Astrocyte (in vitro differentiated cells and primary cell): ENCODE measurements around the gene DXO. TPM values are rescaled to one million over a fixed set of nuclear protein-coding genes. Genes with fewer than 3 reads are reported as not detected.

Experiments
- DNase-seq: peaks from one replicate; pipeline ENCODE4 v3.0.0-alpha.2; 2010; ENCODE audit warnings: low read depth
- FAIRE-seq: peaks from 2 replicates; lab custom pipeline; 2011; peaks lifted over from hg19 to GRCh38; lab: Jason Lieb, UNC
- H2AFZ ChIP-seq: 2 replicates; pipeline ENCODE4 v1.6.0; 2012; ENCODE audit warnings: low read depth, low read length, inconsistent platforms
- H3K27ac ChIP-seq: 2 replicates; pipeline ENCODE4 v1.5.1; 2011; ENCODE audit warnings: low read depth, low read length, inconsistent platforms
- H3K27me3 ChIP-seq: 2 replicates; pipeline ENCODE4 v1.6.0; 2011; ENCODE audit warnings: low read length, inconsistent platforms; ENCODE audit not compliant: insufficient read depth
- H3K36me3 ChIP-seq: 2 replicates; pipeline ENCODE4 v1.5.1; 2011; ENCODE audit warnings: low read length, inconsistent platforms; ENCODE audit not compliant: insufficient read depth
- H3K4me1 ChIP-seq: 2 replicates; pipeline ENCODE4 v1.5.1; 2011; ENCODE audit warnings: low read length, inconsistent platforms; ENCODE audit not compliant: insufficient read depth
- H3K4me2 ChIP-seq: 2 replicates; pipeline ENCODE4 v1.6.0; 2012; ENCODE audit warnings: low read length, inconsistent platforms
- H3K4me3 ChIP-seq: 2 replicates; pipeline ENCODE4 v1.5.1; 2011; ENCODE audit warnings: low read depth, mild to moderate bottlenecking, low read length, inconsistent platforms; ENCODE audit not compliant: insufficient read depth
- H3K79me2 ChIP-seq: 2 replicates; pipeline ENCODE4 v1.6.0; 2012; ENCODE audit warnings: mild to moderate bottlenecking, low read length, inconsistent platforms; ENCODE audit not compliant: insufficient read depth
- H3K9ac ChIP-seq: 2 replicates; pipeline ENCODE4 v1.6.0; 2012; ENCODE audit warnings: mild to moderate bottlenecking, low read length, inconsistent platforms
- H3K9me3 ChIP-seq: 2 replicates; pipeline ENCODE4 v1.5.1; 2012; ENCODE audit warnings: low read depth, mild to moderate bottlenecking, low read length, inconsistent platforms; ENCODE audit not compliant: insufficient read depth
- H4K20me1 ChIP-seq: 2 replicates; pipeline ENCODE4 v1.6.0; 2012; ENCODE audit warnings: low read length, inconsistent platforms; ENCODE audit not compliant: insufficient read depth
- H3K27ac Mint-ChIP-seq: one replicate; pipeline ENCODE4 v1.8.0; 2021; ENCODE audit warnings: mild to moderate bottlenecking, mixed read lengths; ENCODE audit not compliant: unreplicated experiment
- H3K27me3 Mint-ChIP-seq: one replicate; pipeline ENCODE4 v1.8.0; 2021; ENCODE audit warnings: low read depth, mixed read lengths; ENCODE audit not compliant: unreplicated experiment
- H3K36me3 Mint-ChIP-seq: one replicate; pipeline ENCODE4 v1.8.0; 2021; ENCODE audit warnings: low read depth, mixed read lengths; ENCODE audit not compliant: unreplicated experiment
- H3K4me1 Mint-ChIP-seq: one replicate; pipeline ENCODE4 v1.8.0; 2021; ENCODE audit warnings: low read depth, mixed read lengths; ENCODE audit not compliant: unreplicated experiment
- H3K4me3 Mint-ChIP-seq: one replicate; pipeline ENCODE4 v1.8.0; 2021; ENCODE audit warnings: mild to moderate bottlenecking, moderate library complexity, mixed read lengths; ENCODE audit not compliant: unreplicated experiment
- H3K9me3 Mint-ChIP-seq: one replicate; pipeline ENCODE4 v1.8.0; 2021; ENCODE audit warnings: mild to moderate bottlenecking, mixed read lengths; ENCODE audit not compliant: unreplicated experiment
- CTCF ChIP-seq: IDR thresholded peaks from 2 replicates; pipeline ENCODE4 v1.5.1; 2011; ENCODE audit warnings: low read depth, mild to moderate bottlenecking, inconsistent platforms, low read length, moderate library complexity; ENCODE audit not compliant: insufficient read depth
- EZH2 ChIP-seq: IDR thresholded peaks from 2 replicates; pipeline ENCODE4 v1.6.1; 2012; ENCODE audit warnings: mild to moderate bottlenecking, low read length, inconsistent platforms; ENCODE audit not compliant: insufficient read depth
- total RNA-seq: library from RNA; stranded (reverse); gene quantifications from 2 replicates; pipeline ENCODE4 v1.2.1, GENCODE V29; 2021

DXO gene
- total RNA-seq, 1 donor from 2014 or later = 12.6 TPM

- H3K4me3 ChIP-seq = no peak overlapping the region
- H3K79me2 ChIP-seq = peaks cover 42% of the 10 kb centered on the region
- H3K9ac ChIP-seq = no peak overlapping the region
- H3K4me1 Mint-ChIP-seq = peaks cover 14% of the 10 kb centered on the region
- TF ChIP-seq CTCF (no peak), EZH2 (no peak)
- H3K36me3 Mint-ChIP-seq = peaks cover 22% of the 10 kb centered on the region
- no peaks in the 10 kb centered on the region for H3K9me3 Mint-ChIP-seq
- no peaks in the 10 kb centered on the region for H3K27me3 ChIP-seq
- no peak overlapping the region for H3K27ac ChIP-seq
- peaks cover 17% of the 10 kb centered on the region for H3K4me1 ChIP-seq
- H4K20me1 ChIP-seq = peaks cover 4% of the 10 kb centered on the region
- peaks cover 30% of the 10 kb centered on the region for H3K36me3 ChIP-seq
- H3K4me3 Mint-ChIP-seq = no peak overlapping the region
- FAIRE-seq = no peak
- H2AFZ ChIP-seq = no peak overlapping the region
- H3K27ac Mint-ChIP-seq = no peak overlapping the region
- no peak overlapping the region for H3K4me2 ChIP-seq
- H3K27me3 Mint-ChIP-seq = no peaks in the 10 kb centered on the region
- no peaks in the 10 kb centered on the region for H3K9me3 ChIP-seq
- no peak for DNase-seq
Observed at GRCh38 chr6:31956796-31957195, 15.1 kb downstream of the DXO start.

DNA sequence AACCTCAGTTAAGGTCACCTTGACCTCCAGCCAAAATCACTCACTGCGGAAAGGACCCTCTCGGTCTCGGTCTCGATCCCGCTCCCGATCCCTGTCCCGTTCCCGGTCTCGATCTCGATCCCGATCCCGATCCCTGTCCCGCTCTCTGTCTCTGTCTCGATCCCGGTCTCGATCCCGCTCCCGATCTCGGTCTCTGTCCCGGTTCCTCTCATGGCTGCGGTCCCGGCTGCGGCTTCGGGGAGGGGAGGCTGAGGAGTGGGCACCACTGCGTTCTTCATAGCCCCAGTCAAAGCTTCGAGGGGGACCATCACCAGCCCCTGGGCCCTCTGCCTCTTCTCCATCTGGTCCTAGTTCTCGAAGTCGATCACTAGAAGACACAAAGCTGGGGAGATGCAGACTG, 17.4 kb downstream of the DXO start:
- H3K27ac ChIP-seq = no peak overlapping the region
- peak overlapping the region; percentile 9 for H3K27ac Mint-ChIP-seq
- no peaks in the 10 kb centered on the region for H3K27me3 Mint-ChIP-seq
- peaks cover 29% of the 10 kb centered on the region for H3K79me2 ChIP-seq
- TF ChIP-seq EZH2 (no peak), CTCF (no peak)
- H3K36me3 Mint-ChIP-seq = peaks cover 24% of the 10 kb centered on the region
- no peak for FAIRE-seq
- H3K4me2 ChIP-seq = no peak overlapping the region
- H3K36me3 ChIP-seq = peaks cover 36% of the 10 kb centered on the region
- no peaks in the 10 kb centered on the region for H3K9me3 ChIP-seq
- H3K4me3 Mint-ChIP-seq = no peak overlapping the region
- no peak overlapping the region for H3K4me3 ChIP-seq
- H3K4me1 Mint-ChIP-seq = peaks cover 9% of the 10 kb centered on the region
- no peak overlapping the region for H2AFZ ChIP-seq
- peaks cover 4% of the 10 kb centered on the region for H4K20me1 ChIP-seq
- no peak overlapping the region for H3K9ac ChIP-seq
- DNase-seq = no peak
- peaks cover 12% of the 10 kb centered on the region for H3K4me1 ChIP-seq
- H3K27me3 ChIP-seq = no peaks in the 10 kb centered on the region
- H3K9me3 Mint-ChIP-seq = no peaks in the 10 kb centered on the region

DNA sequence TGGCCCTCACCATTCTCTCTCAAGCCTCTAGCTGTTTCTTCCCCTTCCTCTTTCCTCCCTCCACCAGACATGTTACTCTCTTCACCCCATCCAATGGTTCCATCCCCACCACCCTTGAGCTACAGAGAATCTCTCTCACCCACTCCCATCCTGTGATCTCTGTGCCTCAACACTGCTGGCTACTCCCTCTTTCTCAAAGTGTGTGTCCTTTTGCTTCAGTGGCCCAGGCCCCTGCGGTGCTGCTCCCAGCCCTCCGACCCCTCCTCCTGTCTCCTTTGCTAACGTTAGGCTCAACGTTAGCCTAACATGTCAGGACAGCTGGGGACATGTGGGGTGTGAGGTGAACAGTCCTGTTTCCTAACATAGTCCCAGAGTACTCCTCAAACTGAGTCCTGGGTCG, 19.0 kb downstream of the DXO start:
- no peak for DNase-seq
- no peak overlapping the region for H3K4me2 ChIP-seq
- H3K27ac ChIP-seq = no peak overlapping the region
- Mint-ChIP-seq H3K9me3 (no peaks in the 10 kb centered on the region), H3K4me1 (peaks cover 11% of the 10 kb centered on the region), H3K27me3 (peaks cover 11% of the 10 kb centered on the region), H3K4me3 (no peak overlapping the region), H3K36me3 (peaks cover 22% of the 10 kb centered on the region), H3K27ac (peak overlapping the region; percentile 12)
- no peaks in the 10 kb centered on the region for H3K9me3 ChIP-seq
- no peak for TF ChIP-seq CTCF
- TF ChIP-seq EZH2 = no peak
- H2AFZ ChIP-seq = no peak overlapping the region
- no peaks in the 10 kb centered on the region for H3K27me3 ChIP-seq
- H3K9ac ChIP-seq = no peak overlapping the region
- no peak for FAIRE-seq
- H3K4me1 ChIP-seq = peaks cover 4% of the 10 kb centered on the region
- peaks cover 4% of the 10 kb centered on the region for H4K20me1 ChIP-seq
- H3K36me3 ChIP-seq = peaks cover 36% of the 10 kb centered on the region
- H3K4me3 ChIP-seq = no peak overlapping the region
- peaks cover 15% of the 10 kb centered on the region for H3K79me2 ChIP-seq
